ENCODE measurements around the gene PTGES2.
"Not testable (repeated sequence)": the region's sequence is repeated elsewhere in the genome, so short reads cannot be mapped to it uniquely, and the experiment has no call there.

Gene PTGES2

DNA sequence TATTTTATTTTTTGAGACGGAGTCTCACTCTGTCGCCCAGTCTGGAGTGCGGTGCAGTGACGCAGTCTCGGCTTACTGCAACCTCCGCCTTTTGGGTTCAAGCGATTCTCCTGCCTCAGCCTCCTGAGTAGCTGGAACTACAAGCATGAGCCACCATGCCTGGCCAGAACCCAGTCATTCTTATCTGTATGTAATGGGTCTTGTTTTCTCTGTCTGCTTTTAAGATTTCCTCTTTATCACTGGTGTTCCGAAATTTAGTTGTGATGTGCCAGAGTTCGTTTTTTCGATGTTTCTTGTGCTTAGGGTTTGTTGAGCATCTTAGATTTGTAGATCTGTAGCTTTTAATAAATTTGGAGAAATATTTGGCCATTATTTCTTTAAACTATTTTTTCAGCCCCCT lies 40.3 kb downstream of the PTGES2 start:
- DNase-seq: no peak

DNA sequence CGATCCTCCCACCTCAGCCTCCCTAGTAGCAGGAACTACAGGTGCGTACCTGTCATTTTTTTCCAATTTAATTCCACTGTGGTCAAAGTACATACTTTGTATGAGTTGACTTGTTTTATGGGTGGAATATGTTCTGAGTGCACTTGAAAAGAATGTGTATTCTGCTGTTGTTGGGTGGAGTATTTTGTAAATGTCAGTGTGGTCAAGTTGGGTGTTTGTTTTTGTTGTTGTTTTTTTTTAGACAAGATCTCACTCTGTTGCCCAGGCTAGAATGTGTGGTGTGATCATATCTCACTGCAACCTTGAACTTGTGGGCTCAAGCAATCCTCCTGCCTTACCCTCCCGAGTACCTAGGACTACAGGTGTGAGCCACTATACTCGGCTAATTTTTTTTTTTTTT lies 41.6 kb downstream of the PTGES2 start:
- no peak for DNase-seq

DNA sequence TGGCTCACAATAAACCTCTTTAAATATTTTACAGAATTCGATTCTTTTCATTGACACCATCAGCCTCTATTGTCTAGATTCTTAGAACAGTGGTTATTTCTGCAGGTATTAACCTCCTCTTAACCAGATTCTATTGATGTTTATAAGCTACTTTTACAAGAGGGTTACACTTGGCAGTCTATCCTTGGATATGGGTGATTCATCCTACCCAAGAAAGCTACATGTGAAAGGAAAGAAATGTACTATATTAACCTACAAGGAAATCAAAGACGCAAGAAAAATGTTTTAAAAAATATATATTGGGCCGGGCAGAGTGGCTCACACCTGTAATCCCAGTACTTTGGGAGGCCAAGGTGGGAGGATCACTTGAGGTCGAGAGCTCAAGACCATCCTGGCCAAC lies 42.8 kb downstream of the PTGES2 start:
- no peak for DNase-seq

DNA sequence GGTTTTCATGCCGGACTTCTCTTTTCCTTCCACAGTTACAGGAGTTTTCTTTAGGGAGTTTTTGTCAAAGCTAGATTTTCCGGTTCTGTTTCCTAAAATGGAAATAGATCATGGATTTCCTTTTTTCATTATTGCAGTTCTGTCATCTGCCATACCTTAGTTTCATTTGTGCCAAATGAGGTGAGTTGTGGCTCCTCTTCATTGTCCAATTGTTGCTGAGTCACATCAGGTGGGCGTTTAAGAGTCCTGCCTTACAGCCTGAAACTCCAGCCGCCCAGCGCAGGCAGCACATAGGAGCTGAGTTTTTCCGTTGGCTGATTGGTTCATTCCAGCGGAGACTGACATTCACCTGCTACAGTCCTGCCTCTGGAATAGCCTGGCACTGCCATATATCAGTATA lies 45.4 kb downstream of the PTGES2 start:
- no peak for DNase-seq

DNA sequence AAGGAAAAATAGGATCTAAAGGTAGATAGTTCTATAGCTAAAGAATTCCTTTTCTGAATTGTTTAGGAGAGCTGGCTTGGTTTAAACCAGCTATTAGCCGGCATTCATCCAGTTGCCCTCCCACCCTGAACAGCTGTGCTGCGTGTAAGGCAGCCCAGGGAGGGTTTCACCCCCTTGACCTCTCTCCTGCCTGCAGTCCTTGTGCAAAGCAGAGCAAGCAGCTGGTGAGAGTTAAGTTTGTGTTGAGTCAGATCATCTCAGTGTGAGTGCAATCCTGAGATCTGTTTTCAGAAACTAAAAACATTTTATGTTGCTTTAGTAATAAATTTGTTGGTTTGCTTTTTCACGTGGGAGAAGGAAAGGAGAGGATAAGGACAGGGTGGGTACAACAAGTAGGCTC lies 46.5 kb downstream of the PTGES2 start:
- no peak for DNase-seq

DNA sequence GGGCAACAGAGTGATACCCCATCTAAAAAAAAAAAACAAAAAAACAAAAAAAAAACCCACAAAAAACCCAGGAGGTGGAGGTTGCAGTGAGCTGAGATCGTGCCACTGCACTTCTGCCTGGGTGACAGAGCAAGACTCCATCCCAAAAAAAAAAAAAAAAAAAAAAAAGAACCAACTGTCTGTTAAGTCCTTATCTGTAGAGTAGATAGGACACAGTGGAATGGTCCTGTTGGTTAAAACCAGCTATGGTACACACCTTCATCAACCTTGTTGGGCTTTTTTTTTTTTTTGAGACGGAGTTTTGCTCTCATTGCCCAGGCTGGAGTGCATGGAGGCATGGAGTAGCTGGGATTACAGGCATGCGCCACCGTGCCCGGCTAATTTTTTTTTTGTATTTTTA lies 47.3 kb downstream of the PTGES2 start:
- DNase-seq: no peak

DNA sequence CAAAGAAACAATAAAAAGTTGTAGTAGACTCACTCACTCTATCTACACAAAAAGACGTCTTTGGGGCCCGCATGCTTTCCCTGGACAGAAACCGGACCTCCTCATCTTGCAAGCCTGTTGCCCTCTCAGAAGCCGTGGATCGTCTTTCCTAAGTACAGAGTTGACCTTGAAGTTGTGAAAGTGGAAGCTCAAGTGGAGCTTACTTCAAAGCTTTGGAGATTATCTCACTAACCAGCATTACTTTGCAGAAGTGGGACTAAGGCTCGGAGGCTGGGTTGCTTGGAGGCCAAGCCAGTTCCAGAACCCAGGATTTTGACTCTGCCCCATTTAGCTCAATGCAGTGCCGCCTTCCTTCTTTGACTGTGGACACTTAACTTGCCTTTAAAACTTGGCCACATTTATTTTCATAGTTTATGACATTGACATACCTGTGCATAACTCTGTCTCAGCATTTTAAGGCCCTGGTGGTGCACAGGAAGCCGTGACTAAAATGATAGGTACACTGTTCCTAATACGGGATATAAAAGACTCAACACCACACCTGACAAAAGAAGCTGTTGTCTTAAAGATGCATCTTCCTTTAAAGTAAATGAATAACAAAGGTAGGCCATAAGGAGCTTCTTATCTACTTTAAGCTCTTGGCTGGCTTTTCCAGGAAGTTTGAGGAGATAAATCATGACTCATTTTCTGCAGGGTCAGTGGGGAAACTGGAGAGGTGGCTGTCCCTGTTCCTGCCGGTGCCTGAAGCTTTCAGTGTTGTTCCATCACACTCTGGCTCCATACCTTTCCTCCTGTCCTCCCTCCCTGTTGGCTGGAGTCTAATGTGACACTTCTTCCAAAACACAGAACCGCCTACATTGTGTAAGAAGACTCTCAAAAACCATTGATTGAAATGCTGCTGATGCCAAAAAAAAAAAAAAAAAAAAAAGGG lies 48.8 kb downstream of the PTGES2 start:
- DNase-seq: no peak

DNA sequence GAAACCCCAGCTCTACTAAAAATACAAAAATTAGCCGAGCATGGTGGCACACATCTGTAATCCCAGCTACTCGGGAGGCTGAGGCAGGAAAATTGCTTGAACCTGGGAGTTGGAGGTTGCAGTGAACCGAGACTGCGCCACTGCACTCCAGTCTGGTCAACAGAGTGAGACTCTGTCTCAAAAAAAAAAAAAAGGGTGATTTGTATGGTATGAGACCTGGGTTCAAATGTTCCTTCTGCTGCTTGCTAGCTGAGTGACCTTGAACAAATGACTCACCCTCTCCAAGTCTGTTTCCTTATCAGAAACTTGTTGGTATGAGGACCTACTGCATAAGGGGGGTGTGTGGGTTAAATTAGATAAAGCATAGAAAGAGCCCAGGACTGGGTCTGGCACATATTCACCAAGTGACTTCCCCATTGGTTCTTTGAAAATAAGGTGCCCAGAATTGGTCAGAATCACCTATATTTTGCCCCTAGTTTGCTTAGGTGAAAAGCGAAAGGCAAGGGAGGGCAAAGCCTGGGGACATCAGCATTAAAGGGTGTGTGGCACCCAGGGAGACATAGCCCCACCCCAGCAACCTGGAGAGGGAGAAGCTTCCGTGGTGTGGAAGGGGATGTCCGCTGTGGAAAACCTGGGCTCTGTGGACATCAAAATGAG lies 49.6 kb downstream of the PTGES2 start:
- DNase-seq: no peak

DNA sequence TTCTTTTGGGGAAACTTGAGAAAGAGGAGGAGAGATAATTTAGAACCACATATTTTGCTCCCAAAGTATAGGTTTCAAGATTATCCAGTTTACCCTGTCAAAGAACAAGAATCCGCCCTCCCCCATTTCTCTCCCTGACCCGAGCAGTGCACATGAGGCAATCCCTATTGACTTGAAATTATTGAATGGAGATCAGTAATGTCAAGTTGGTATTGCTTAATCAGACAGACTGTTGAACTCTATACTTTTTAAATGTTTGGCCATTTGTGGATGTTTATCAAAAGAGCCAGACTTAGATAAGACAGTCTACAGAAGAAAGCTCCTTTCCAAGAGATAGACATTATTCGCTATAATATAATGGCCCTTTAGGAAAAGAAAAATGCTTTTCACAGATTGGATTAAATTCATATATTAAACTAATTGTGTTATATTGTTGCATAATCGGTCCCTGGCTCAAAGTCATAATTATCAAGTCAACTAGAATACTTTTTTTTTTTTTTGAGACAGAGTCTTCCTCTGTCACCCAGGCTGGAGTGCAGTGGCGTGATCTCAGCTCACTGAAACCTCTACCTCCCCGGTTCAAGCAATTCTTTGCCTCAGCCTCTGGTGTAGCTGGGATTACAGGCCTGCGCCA lies 54.2 kb downstream of the PTGES2 start:
- DNase-seq: no peak

DNA sequence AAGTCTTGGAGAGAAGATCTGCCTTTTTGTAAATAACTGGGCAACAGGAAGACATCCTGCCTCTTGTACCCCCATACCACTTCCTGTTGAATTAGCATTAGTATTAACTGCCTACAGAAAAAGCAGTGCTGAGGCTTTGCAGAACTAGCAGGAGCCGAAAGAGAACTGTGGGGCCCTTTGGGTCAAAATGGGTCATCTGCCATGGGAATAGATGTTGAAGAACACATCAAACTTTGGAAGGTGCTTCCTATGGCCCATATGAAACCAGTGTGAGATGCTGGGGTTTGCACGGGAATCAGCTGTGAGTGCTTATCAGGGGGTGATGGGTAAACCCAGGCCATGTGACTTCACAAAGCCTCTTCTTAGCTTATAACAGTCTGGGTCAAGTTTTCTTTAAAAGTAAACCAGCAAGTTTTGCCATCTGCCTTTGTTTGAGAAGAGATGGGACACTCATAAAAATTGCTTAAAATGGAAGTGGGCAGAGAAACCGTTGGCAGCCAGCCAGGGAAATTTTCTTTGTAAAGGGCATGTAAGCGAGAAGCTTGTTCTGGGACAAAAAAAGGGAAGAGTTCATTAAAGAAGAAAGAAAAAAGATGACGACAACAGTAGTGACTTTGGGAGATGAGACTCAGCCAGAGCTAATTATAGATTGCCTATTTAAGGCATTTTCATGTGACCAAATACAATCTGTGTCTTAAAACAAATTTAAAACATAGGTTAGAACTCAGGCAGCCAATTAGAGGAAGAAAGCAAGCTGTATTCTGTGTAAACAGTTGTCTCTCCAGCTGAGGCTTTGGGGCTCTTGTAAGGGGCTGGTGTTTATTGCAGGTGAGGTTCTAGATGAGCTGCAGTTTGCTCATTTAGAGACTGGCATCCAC lies 55.1 kb downstream of the PTGES2 start:
- DNase-seq: peak; percentile 77

DNA sequence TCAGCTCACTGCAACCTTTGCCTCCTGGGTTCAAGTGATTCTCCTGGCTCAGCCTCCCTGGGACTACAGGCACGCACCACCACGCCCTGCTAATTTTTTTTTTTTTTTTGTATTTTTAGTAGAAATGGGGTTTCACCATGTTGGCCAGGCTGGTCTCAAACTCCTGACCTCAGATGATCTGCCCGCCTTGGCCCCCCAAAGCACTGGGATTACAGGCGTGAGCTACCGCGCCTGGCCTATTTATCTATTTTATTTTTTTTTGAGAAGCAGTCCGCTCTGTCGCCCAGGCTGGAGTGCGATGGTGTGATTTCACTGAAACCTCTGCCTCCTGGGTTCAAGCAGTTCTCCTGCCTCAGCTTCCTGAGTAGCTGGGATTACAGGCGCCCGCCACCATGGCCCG lies 56.1 kb downstream of the PTGES2 start:
- DNase-seq: not testable (repeated sequence)

DNA sequence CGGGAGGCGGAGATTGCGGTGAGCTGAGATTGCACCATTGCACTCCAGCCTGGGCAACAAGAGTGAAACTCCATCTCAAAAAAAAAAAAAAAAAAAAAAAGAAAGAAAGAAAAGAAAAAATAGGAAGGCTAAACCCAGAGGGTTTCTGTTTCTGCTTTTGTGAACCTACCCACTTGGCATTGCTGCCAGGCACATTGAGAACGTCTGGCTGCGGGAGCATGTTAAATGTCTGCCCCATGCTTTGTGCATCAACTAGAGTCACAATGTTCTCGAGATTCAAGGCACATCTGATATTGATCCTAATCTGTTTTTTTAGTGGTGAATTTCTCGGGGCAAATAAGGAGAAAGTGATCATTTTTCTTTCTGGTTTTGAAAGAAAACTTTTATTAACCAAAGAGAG lies 56.7 kb downstream of the PTGES2 start:
- DNase-seq: no peak
